Astrocyte (in vitro differentiated cells and primary cell): ENCODE results near the gene MAP3K21. TPM values are rescaled to one million over a fixed set of nuclear protein-coding genes. Genes with fewer than 3 reads are reported as not detected.

Source experiments
- DNase-seq: peaks from one replicate; pipeline ENCODE4 v3.0.0-alpha.2; 2010; ENCODE audit warnings: low read depth
- FAIRE-seq: peaks from 2 replicates; lab custom pipeline; 2011; peaks lifted over from hg19 to GRCh38; lab: Jason Lieb, UNC
- H2AFZ ChIP-seq: 2 replicates; pipeline ENCODE4 v1.6.0; 2012; ENCODE audit warnings: low read depth, low read length, inconsistent platforms
- H3K27ac ChIP-seq: 2 replicates; pipeline ENCODE4 v1.5.1; 2011; ENCODE audit warnings: low read depth, low read length, inconsistent platforms
- H3K27me3 ChIP-seq: 2 replicates; pipeline ENCODE4 v1.6.0; 2011; ENCODE audit warnings: low read length, inconsistent platforms; ENCODE audit not compliant: insufficient read depth
- H3K36me3 ChIP-seq: 2 replicates; pipeline ENCODE4 v1.5.1; 2011; ENCODE audit warnings: low read length, inconsistent platforms; ENCODE audit not compliant: insufficient read depth
- H3K4me1 ChIP-seq: 2 replicates; pipeline ENCODE4 v1.5.1; 2011; ENCODE audit warnings: low read length, inconsistent platforms; ENCODE audit not compliant: insufficient read depth
- H3K4me2 ChIP-seq: 2 replicates; pipeline ENCODE4 v1.6.0; 2012; ENCODE audit warnings: low read length, inconsistent platforms
- H3K4me3 ChIP-seq: 2 replicates; pipeline ENCODE4 v1.5.1; 2011; ENCODE audit warnings: low read depth, mild to moderate bottlenecking, low read length, inconsistent platforms; ENCODE audit not compliant: insufficient read depth
- H3K79me2 ChIP-seq: 2 replicates; pipeline ENCODE4 v1.6.0; 2012; ENCODE audit warnings: mild to moderate bottlenecking, low read length, inconsistent platforms; ENCODE audit not compliant: insufficient read depth
- H3K9ac ChIP-seq: 2 replicates; pipeline ENCODE4 v1.6.0; 2012; ENCODE audit warnings: mild to moderate bottlenecking, low read length, inconsistent platforms
- H3K9me3 ChIP-seq: 2 replicates; pipeline ENCODE4 v1.5.1; 2012; ENCODE audit warnings: low read depth, mild to moderate bottlenecking, low read length, inconsistent platforms; ENCODE audit not compliant: insufficient read depth
- H4K20me1 ChIP-seq: 2 replicates; pipeline ENCODE4 v1.6.0; 2012; ENCODE audit warnings: low read length, inconsistent platforms; ENCODE audit not compliant: insufficient read depth
- H3K27ac Mint-ChIP-seq: one replicate; pipeline ENCODE4 v1.8.0; 2021; ENCODE audit warnings: mild to moderate bottlenecking, mixed read lengths; ENCODE audit not compliant: unreplicated experiment
- H3K27me3 Mint-ChIP-seq: one replicate; pipeline ENCODE4 v1.8.0; 2021; ENCODE audit warnings: low read depth, mixed read lengths; ENCODE audit not compliant: unreplicated experiment
- H3K36me3 Mint-ChIP-seq: one replicate; pipeline ENCODE4 v1.8.0; 2021; ENCODE audit warnings: low read depth, mixed read lengths; ENCODE audit not compliant: unreplicated experiment
- H3K4me1 Mint-ChIP-seq: one replicate; pipeline ENCODE4 v1.8.0; 2021; ENCODE audit warnings: low read depth, mixed read lengths; ENCODE audit not compliant: unreplicated experiment
- H3K4me3 Mint-ChIP-seq: one replicate; pipeline ENCODE4 v1.8.0; 2021; ENCODE audit warnings: mild to moderate bottlenecking, moderate library complexity, mixed read lengths; ENCODE audit not compliant: unreplicated experiment
- H3K9me3 Mint-ChIP-seq: one replicate; pipeline ENCODE4 v1.8.0; 2021; ENCODE audit warnings: mild to moderate bottlenecking, mixed read lengths; ENCODE audit not compliant: unreplicated experiment
- CTCF ChIP-seq: IDR thresholded peaks from 2 replicates; pipeline ENCODE4 v1.5.1; 2011; ENCODE audit warnings: low read depth, mild to moderate bottlenecking, inconsistent platforms, low read length, moderate library complexity; ENCODE audit not compliant: insufficient read depth
- EZH2 ChIP-seq: IDR thresholded peaks from 2 replicates; pipeline ENCODE4 v1.6.1; 2012; ENCODE audit warnings: mild to moderate bottlenecking, low read length, inconsistent platforms; ENCODE audit not compliant: insufficient read depth
- total RNA-seq: library from RNA; stranded (reverse); gene quantifications from 2 replicates; pipeline ENCODE4 v1.2.1, GENCODE V29; 2021

MAP3K21 gene
- total RNA-seq, 1 donor from 2014 or later, result 2.5 TPM

GRCh38 chr1:233360525-233361102 lies 33.1 kb downstream of the MAP3K21 start:
- H3K9me3 ChIP-seq, result no peaks in the 10 kb centered on the region
- H3K36me3 ChIP-seq, result no peaks in the 10 kb centered on the region
- H3K4me1 Mint-ChIP-seq, result peaks cover 2% of the 10 kb centered on the region
- H3K27me3 ChIP-seq, result peaks cover 3% of the 10 kb centered on the region
- no peak overlapping the region for H3K4me3 Mint-ChIP-seq
- H3K4me2 ChIP-seq, result no peak overlapping the region
- no peaks in the 10 kb centered on the region for H3K4me1 ChIP-seq
- DNase-seq, result no peak
- no peaks in the 10 kb centered on the region for H3K27me3 Mint-ChIP-seq
- FAIRE-seq, result no peak
- H3K9me3 Mint-ChIP-seq, result no peaks in the 10 kb centered on the region
- H3K9ac ChIP-seq, result no peak overlapping the region
- H3K27ac ChIP-seq, result no peak overlapping the region
- no peak overlapping the region for H3K27ac Mint-ChIP-seq
- no peaks in the 10 kb centered on the region for H3K36me3 Mint-ChIP-seq
- H2AFZ ChIP-seq, result no peak overlapping the region
- TF ChIP-seq CTCF (no peak), EZH2 (no peak)
- H3K79me2 ChIP-seq, result no peaks in the 10 kb centered on the region
- no peaks in the 10 kb centered on the region for H4K20me1 ChIP-seq
- no peak overlapping the region for H3K4me3 ChIP-seq

- Histone ChIP-seq H3K4me1 (peaks cover 5% of the 10 kb centered on the region), H3K27ac (no peak overlapping the region), H3K9ac (no peak overlapping the region), H3K79me2 (no peaks in the 10 kb centered on the region), H3K4me3 (no peak overlapping the region), H3K36me3 (no peaks in the 10 kb centered on the region), H3K27me3 (peaks cover 3% of the 10 kb centered on the region), H4K20me1 (no peaks in the 10 kb centered on the region), H2AFZ (no peak overlapping the region), H3K9me3 (no peaks in the 10 kb centered on the region), H3K4me2 (no peak overlapping the region)
- Mint-ChIP-seq H3K4me3 (no peak overlapping the region), H3K9me3 (no peaks in the 10 kb centered on the region), H3K27me3 (no peaks in the 10 kb centered on the region), H3K36me3 (no peaks in the 10 kb centered on the region), H3K4me1 (peaks cover 2% of the 10 kb centered on the region), H3K27ac (no peak overlapping the region)
- DNase-seq (no peak), FAIRE-seq (no peak)
- TF ChIP-seq EZH2, result no peak
- TF ChIP-seq CTCF, result no peak
Observed at GRCh38 chr1:233361876-233362275, 34.4 kb downstream of the MAP3K21 start.

- Mint-ChIP-seq H3K27me3 (no peaks in the 10 kb centered on the region), H3K36me3 (no peaks in the 10 kb centered on the region), H3K4me1 (peaks cover 6% of the 10 kb centered on the region), H3K4me3 (no peak overlapping the region), H3K9me3 (no peaks in the 10 kb centered on the region), H3K27ac (no peak overlapping the region)
- no peaks in the 10 kb centered on the region for H3K36me3 ChIP-seq
- H3K27ac ChIP-seq, result no peak overlapping the region
- DNase-seq, result no peak
- TF ChIP-seq CTCF (no peak), EZH2 (no peak)
- no peak overlapping the region for H2AFZ ChIP-seq
- peaks cover 3% of the 10 kb centered on the region for H3K27me3 ChIP-seq
- peaks cover 8% of the 10 kb centered on the region for H3K4me1 ChIP-seq
- no peak for FAIRE-seq
- no peaks in the 10 kb centered on the region for H3K9me3 ChIP-seq
- no peak overlapping the region for H3K4me2 ChIP-seq
- no peak overlapping the region for H3K9ac ChIP-seq
- no peak overlapping the region for H3K4me3 ChIP-seq
- H3K79me2 ChIP-seq, result no peaks in the 10 kb centered on the region
- H4K20me1 ChIP-seq, result no peaks in the 10 kb centered on the region
Observed at GRCh38 chr1:233362743-233363142, 35.2 kb downstream of the MAP3K21 start.
